Suprapubic skin (tissue), 3 donors: ENCODE results near the gene CFD.
"Not testable (repeated sequence)": the region's sequence is repeated elsewhere in the genome, so short reads cannot be mapped to it uniquely, and the experiment has no call there.

Experiments used
- CTCF ChIP-seq, 2 donors: fragments of 200-600 bp in 1 of 2; fragments of 450-650 bp in 1 of 2; sonication (generic) in 1 of 2; IDR thresholded peaks; one replicate each; pipeline ENCODE4 v1.5.1; 2016 to 2019; ENCODE audit warnings: antibody characterized with exemption in 2 of 2, mild to moderate bottlenecking in 1 of 2, moderate library complexity in 1 of 2
- EP300 ChIP-seq: sonication (generic); formaldehyde crosslinking; IDR thresholded peaks from one replicate; pipeline ENCODE4 v1.6.1; 2017; ENCODE audit warnings: antibody characterized with exemption
- POLR2A ChIP-seq, 2 donors: fragments of 450-650 bp; IDR thresholded peaks; one replicate each; pipeline ENCODE4 v1.6.1; 2017; ENCODE audit warnings: antibody characterized with exemption in 2 of 2, mild to moderate bottlenecking in 2 of 2, moderate library complexity in 2 of 2

- TF ChIP-seq CTCF (IDR thresholded peaks at IDR 0.05); POLR2A (IDR thresholded peaks at IDR 0.05); EP300: not testable (repeated sequence)
These were observed 19.5 kb downstream of the CFD start for GRCh38 chr19:878751-879561.
